ENCODE data around the gene RAB27A. TPM values are rescaled to one million over a fixed set of nuclear protein-coding genes. Genes with fewer than 3 reads are reported as not detected.

RAB27A gene
- total and polyA plus RNA-seq, 2 of the 8 experiments (the other 6 are each of a cell fraction or from before 2014, with no cell fraction given) = 2.3 to 6.5 TPM

DNA sequence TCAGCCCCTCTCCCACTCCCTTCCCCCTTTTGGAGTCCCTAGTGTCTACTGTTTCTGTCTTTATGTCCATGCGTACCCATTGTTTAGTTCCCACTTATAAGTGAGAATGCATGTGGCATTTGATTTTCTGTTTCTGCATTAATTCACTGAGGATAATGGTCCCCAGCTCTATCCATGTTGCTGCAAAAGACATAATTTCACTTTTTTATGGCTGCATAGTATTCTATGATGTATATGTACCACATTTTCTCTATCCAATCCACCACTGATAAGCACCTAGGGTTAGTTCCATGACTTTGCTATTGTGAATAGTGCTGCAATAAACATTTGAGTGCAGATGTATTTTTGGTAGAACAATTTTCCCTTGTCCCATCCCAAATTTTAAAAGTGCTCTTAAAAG lies 58.7 kb downstream of the RAB27A start:
- H3K79me2 ChIP-seq (ENCODE audit: control insufficient read depth in 1 of 2, insufficient read depth in 2 of 2, low read length in 2 of 2) = no peaks in the 10 kb centered on the region
- CTCF ChIA-PET (ENCODE audit: partially characterized antibody) = interaction anchor here (1.0 kb wide), 1 partner anchor 20 kb away, joined by 3 read pairs; no protein-coding TSS in a partner anchor
- no peak for FAIRE-seq
- no peak for TF ChIP-seq CHD2 (IDR thresholded peaks at IDR 0.05; ENCODE audit: low read length)
- no peak for TF ChIP-seq TAF1 (IDR thresholded peaks at IDR 0.05; ENCODE audit: low read depth, low read length)
- TF ChIP-seq, protein P1, sequence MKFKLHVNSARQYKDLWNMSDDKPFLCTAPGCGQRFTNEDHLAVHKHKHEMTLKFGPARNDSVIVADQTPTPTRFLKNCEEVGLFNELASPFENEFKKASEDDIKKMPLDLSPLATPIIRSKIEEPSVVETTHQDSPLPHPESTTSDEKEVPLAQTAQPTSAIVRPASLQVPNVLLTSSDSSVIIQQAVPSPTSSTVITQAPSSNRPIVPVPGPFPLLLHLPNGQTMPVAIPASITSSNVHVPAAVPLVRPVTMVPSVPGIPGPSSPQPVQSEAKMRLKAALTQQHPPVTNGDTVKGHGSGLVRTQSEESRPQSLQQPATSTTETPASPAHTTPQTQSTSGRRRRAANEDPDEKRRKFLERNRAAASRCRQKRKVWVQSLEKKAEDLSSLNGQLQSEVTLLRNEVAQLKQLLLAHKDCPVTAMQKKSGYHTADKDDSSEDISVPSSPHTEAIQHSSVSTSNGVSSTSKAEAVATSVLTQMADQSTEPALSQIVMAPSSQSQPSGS (IDR thresholded peaks at IDR 0.05; ENCODE audit: low read length) = no peak
- TF ChIP-seq CEBPB (IDR thresholded peaks at IDR 0.05; ENCODE audit: low read depth, low read length) = no peak
- TF ChIP-seq, protein P2, sequence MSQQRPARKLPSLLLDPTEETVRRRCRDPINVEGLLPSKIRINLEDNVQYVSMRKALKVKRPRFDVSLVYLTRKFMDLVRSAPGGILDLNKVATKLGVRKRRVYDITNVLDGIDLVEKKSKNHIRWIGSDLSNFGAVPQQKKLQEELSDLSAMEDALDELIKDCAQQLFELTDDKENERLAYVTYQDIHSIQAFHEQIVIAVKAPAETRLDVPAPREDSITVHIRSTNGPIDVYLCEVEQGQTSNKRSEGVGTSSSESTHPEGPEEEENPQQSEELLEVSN (IDR thresholded peaks at IDR 0.05) = no peak
- TF ChIP-seq TAF7 (optimal IDR thresholded peaks at IDR 0.05; ENCODE audit: borderline replicate concordance, low read depth, low read length) = no peak
- no peak for TF ChIP-seq CTBP2 (IDR thresholded peaks at IDR 0.05; ENCODE audit: borderline replicate concordance, insufficient read depth, insufficient read length, low read length)
- no peak for TF ChIP-seq NRF1 (IDR thresholded peaks at IDR 0.05; ENCODE audit: low read depth, low read length)
- TF ChIP-seq FOSL1 (IDR thresholded peaks at IDR 0.05; ENCODE audit: insufficient read depth, low read depth, low read length) = no peak
- TF ChIP-seq RAD21 (IDR thresholded peaks at IDR 0.05 in 1 of 2, conservative IDR thresholded peaks at IDR 0.05 in 1 of 2; ENCODE audit: low read depth in 2 of 2, low read length in 2 of 2) = no peak
- TF ChIP-seq EP300 (IDR thresholded peaks at IDR 0.05; ENCODE audit: borderline replicate concordance in 1 of 2, low read depth in 2 of 2, low read length in 2 of 2) = no peak
- TF ChIP-seq EGR1 (IDR thresholded peaks at IDR 0.05; ENCODE audit: borderline replicate concordance, low read depth, low read length) = no peak

More for the DNA sequence above, 58.7 kb downstream of the RAB27A start:
- Histone ChIP-seq H2AFZ (ENCODE audit: low read length) (no peak overlapping the region), H3K9ac (replicated peaks in 1 of 4; ENCODE audit: extremely low read depth in 1 of 4, low read depth in 3 of 4, low read length in 3 of 4) (no peak overlapping the region), H4K20me1 (replicated peaks in 1 of 2; ENCODE audit: control insufficient read depth in 1 of 2, insufficient read depth in 2 of 2, low read length in 2 of 2) (no peaks in the 10 kb centered on the region), H4K8ac (ENCODE audit: extremely low read depth, insufficient read depth, low read length) (no peak overlapping the region), H3K4me1 (replicated peaks in 1 of 4; ENCODE audit: control insufficient read depth in 3 of 4, insufficient read depth in 4 of 4, low read length in 3 of 4) (no peaks in the 10 kb centered on the region), H3K23me2 (ENCODE audit: low read depth, low read length) (no peaks in the 10 kb centered on the region), H3K27ac (ENCODE audit: low read depth, low read length) (no peak overlapping the region), H3K79me1 (ENCODE audit: low read depth, low read length) (no peaks in the 10 kb centered on the region), H2BK15ac (ENCODE audit: low read length) (no peak overlapping the region), H3K56ac (replicated peaks; ENCODE audit: insufficient read length, low read depth, low read length) (no peak overlapping the region), H3K36me3 (ENCODE audit: control insufficient read depth in 2 of 4, insufficient read depth in 4 of 4, low read length in 3 of 4) (no peaks in the 10 kb centered on the region), H3K27me3 (replicated peaks in 1 of 4; ENCODE audit: control insufficient read depth in 3 of 4, extremely low read depth in 1 of 4, insufficient read depth in 3 of 4, low read length in 3 of 4) (no peaks in the 10 kb centered on the region), H3K23ac (ENCODE audit: insufficient read length) (no peak overlapping the region), H2BK12ac (ENCODE audit: low read depth, low read length) (no peak overlapping the region), H3K14ac (ENCODE audit: insufficient read length) (no peak overlapping the region), H3K18ac (ENCODE audit: extremely low read depth, low read length) (no peak overlapping the region), H4K91ac (replicated peaks; ENCODE audit: insufficient read length, low read length) (no peak overlapping the region), H2AK5ac (ENCODE audit: low read depth, low read length) (no peak overlapping the region), H4K5ac (ENCODE audit: insufficient read length, low read depth, low read length) (no peak overlapping the region), H2BK5ac (ENCODE audit: low read depth, low read length) (no peak overlapping the region), H2BK120ac (replicated peaks; ENCODE audit: low read depth, low read length) (no peak overlapping the region), H3K4ac (replicated peaks; ENCODE audit: insufficient read length, low read depth, low read length) (no peak overlapping the region), H3K9me3 (ENCODE audit: insufficient read depth in 2 of 2, low read depth in 1 of 2, low read length in 1 of 2) (no peaks in the 10 kb centered on the region), H2BK20ac (ENCODE audit: low read length) (no peak overlapping the region), H3K4me2 (ENCODE audit: insufficient read depth in 1 of 2, low read depth in 2 of 2, low read length in 2 of 2) (no peak overlapping the region), H3K4me3 (ENCODE audit: extremely low read depth in 1 of 4, insufficient read depth in 2 of 4, low read depth in 3 of 4, low read length in 4 of 4) (no peak overlapping the region)
- DNase-seq (ENCODE audit: low read depth in 1 of 2, low spot score in 2 of 2) = no peak
- POLR2A ChIA-PET (ENCODE audit: partially characterized antibody) = no interaction called here
- 96% methylated on average over 1 of the region's 1 CpG; no CpG with 5 or more reads in 1 of the 2 experiments for WGBS, 2 experiments (ENCODE audit: extremely low coverage in 1 of 2, insufficient coverage in 1 of 2, insufficient read length in 1 of 2, insufficient replicate concordance in 2 of 2, low coverage in 1 of 2, low lambda C conversion rate in 2 of 2, missing lambda C conversion rate in 1 of 2)
